Measurements from ENCODE around the gene PTGER1.
"Not testable (repeated sequence)": the region's sequence is repeated elsewhere in the genome, so short reads cannot be mapped to it uniquely, and the experiment has no call there.

Gene PTGER1

DNA sequence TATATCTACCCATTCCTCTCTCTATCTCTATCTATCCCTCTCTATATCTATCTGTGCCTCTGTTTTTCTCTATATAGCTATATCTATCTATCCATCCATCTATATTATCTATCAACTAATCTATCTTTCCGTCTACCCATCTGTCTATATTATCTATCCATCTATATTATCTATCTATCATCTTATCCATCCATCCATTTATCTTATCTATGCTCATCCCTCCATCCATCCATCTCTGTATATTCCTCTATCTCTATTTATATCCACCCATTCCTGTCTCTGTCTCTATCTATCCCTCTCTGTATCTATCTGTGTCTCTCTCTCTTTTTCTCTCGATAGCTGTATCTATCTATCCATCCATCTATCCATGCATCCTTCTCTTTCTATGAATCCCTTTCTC is 14.2 kb downstream of the PTGER1 start:
- Histone ChIP-seq H3K4me1 (ENCODE audit: control insufficient read depth in 1 of 2, insufficient read depth in 2 of 2, low read length in 2 of 2) (no peaks in the 10 kb centered on the region), H3K9ac (ENCODE audit: low read depth in 1 of 2, low read length in 2 of 2) (no peak overlapping the region), H3K27me3 (ENCODE audit: control insufficient read depth in 1 of 2, insufficient read depth in 2 of 2, low read length in 2 of 2) (no peaks in the 10 kb centered on the region), H3K36me3 (ENCODE audit: control insufficient read depth in 1 of 2, insufficient read depth in 2 of 2, low read length in 2 of 2) (peaks cover 0 to 17% of the 10 kb centered on the region in 2 donors), H3K9me3 (ENCODE audit: control insufficient read depth in 1 of 2, low read length in 2 of 2) (no peaks in the 10 kb centered on the region), H3K27ac (ENCODE audit: low read depth, low read length) (no peak overlapping the region), H3K4me3 (ENCODE audit: low read depth in 1 of 2, low read length in 2 of 2) (no peak overlapping the region)

DNA sequence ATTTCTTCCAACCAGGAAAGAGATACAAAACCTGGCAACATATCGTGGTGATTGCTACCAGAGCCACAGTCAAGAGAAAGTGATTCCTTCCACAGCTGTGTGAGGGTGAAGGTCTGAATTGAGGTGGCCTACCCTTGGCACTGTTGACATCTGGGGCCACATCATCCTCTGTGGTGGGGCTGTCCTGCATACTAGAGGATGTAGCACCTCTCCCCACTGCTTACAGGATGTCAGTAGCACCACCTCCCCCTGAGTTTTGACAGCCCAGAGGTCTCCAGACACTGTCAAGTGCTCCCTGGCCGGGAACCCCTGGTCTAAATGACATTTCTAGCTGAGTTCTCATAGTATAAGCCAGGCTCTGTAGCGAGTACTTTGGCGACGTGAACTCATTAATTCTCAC is 15.5 kb downstream of the PTGER1 start:
- no peaks in the 10 kb centered on the region for H3K4me1 ChIP-seq (ENCODE audit: control insufficient read depth in 1 of 2, insufficient read depth in 2 of 2, low read length in 2 of 2)
- no peak overlapping the region for H3K27ac ChIP-seq (ENCODE audit: low read depth, low read length)
- H3K27me3 ChIP-seq (ENCODE audit: control insufficient read depth in 1 of 2, insufficient read depth in 2 of 2, low read length in 2 of 2): no peaks in the 10 kb centered on the region
- peaks cover 0 to 17% of the 10 kb centered on the region in 2 donors for H3K36me3 ChIP-seq (ENCODE audit: control insufficient read depth in 1 of 2, insufficient read depth in 2 of 2, low read length in 2 of 2)
- H3K9me3 ChIP-seq (ENCODE audit: control insufficient read depth in 1 of 2, low read length in 2 of 2): no peaks in the 10 kb centered on the region
- H3K4me3 ChIP-seq (ENCODE audit: low read depth in 1 of 2, low read length in 2 of 2): no peak overlapping the region
- no peak overlapping the region for H3K9ac ChIP-seq (ENCODE audit: low read depth in 1 of 2, low read length in 2 of 2)

DNA sequence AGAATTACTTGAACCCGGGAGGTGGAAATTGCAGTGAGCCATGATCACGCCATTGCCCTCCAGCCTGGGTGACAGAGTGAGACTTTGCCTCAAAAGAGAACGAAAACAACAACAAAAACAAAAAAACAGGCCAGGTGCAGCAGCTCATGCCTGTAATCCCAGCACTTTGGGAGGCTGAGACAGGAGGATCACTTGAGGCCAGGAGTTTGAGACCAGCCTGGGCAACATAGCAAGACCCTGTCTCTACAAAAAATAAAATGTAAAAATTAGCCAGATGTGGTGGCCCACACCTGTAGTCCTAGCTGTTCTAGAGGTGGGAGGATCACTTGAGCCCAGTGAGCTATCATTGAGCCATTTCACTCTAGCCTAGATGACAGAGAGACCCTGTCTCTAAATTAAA is 22.9 kb downstream of the PTGER1 start:
- H3K9me3 ChIP-seq (ENCODE audit: control insufficient read depth in 1 of 2, low read length in 2 of 2); H3K27ac ChIP-seq (ENCODE audit: low read depth, low read length); H3K4me1 ChIP-seq (ENCODE audit: control insufficient read depth in 1 of 2, insufficient read depth in 2 of 2, low read length in 2 of 2); H3K9ac ChIP-seq (ENCODE audit: low read depth in 1 of 2, low read length in 2 of 2); H3K27me3 ChIP-seq (ENCODE audit: control insufficient read depth in 1 of 2, insufficient read depth in 2 of 2, low read length in 2 of 2); H3K4me3 ChIP-seq (ENCODE audit: low read depth in 1 of 2, low read length in 2 of 2): not testable (repeated sequence)
- H3K36me3 ChIP-seq (ENCODE audit: control insufficient read depth in 1 of 2, insufficient read depth in 2 of 2, low read length in 2 of 2): peaks cover 5 to 28% of the 10 kb centered on the region in 2 donors

DNA sequence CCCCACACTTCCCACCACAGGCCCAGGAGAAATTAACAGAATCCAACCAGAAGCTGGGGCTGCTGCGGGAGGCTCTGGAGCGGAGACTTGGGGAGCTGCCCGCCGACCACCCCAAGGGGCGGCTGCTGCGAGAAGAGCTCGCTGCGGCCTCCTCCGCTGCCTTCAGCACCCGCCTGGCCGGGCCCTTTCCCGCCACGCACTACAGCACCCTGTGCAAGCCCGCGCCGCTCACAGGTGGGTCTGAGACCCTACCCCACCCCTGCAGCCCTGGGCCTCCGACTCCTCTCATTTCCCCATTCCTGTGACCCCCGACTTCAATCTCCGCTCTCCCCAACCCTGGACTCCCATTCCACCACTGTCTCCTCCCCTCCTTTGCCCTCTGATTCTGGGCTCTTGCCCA is 24.3 kb downstream of the PTGER1 start:
- Histone ChIP-seq H3K36me3 (ENCODE audit: control insufficient read depth in 1 of 2, insufficient read depth in 2 of 2, low read length in 2 of 2) (peaks cover 5 to 37% of the 10 kb centered on the region in 2 donors), H3K9ac (ENCODE audit: low read depth in 1 of 2, low read length in 2 of 2) (no peak overlapping the region), H3K9me3 (ENCODE audit: control insufficient read depth in 1 of 2, low read length in 2 of 2) (no peaks in the 10 kb centered on the region), H3K27me3 (ENCODE audit: control insufficient read depth in 1 of 2, insufficient read depth in 2 of 2, low read length in 2 of 2) (no peaks in the 10 kb centered on the region), H3K27ac (ENCODE audit: low read depth, low read length) (no peak overlapping the region), H3K4me3 (ENCODE audit: low read depth in 1 of 2, low read length in 2 of 2) (no peak overlapping the region), H3K4me1 (ENCODE audit: control insufficient read depth in 1 of 2, insufficient read depth in 2 of 2, low read length in 2 of 2) (no peaks in the 10 kb centered on the region)

DNA sequence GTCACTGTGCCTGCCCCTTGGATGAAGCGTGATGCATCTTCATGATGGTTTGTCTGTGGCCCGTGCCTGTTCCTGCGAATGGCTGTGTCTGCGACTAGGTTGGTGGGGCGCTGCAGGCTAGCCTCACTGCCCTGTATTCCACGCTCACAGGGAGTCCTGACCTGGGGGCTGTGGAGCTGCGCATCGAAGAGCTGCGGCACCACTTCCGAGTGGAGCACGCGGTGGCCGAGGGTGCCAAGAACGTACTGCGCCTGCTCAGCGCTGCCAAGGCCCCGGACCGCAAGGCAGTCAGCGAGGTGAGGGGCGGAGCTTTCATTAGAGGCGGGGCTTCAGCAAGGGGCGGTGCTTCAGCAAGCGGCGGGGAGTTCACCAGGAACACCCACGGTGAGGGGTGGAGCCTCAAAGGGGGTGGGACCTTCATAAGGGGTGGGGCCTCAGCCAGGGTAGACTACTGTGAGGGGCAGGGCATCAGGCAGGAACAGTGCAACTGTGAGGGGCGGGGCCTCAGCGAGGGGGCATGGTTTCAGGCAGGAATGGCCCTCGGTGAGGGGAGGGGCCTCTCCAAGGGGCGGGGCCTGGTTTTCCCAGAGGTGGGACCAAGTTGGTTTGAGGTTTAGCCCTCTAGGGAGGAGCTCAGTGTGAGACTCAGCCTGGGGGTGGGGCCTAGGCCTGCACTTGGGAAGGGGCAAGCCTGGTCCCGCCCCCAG is 24.8 kb downstream of the PTGER1 start:
- no peak overlapping the region for H3K9ac ChIP-seq (ENCODE audit: low read depth in 1 of 2, low read length in 2 of 2)
- H3K9me3 ChIP-seq (ENCODE audit: control insufficient read depth in 1 of 2, low read length in 2 of 2): no peaks in the 10 kb centered on the region
- no peak overlapping the region for H3K4me3 ChIP-seq (ENCODE audit: low read depth in 1 of 2, low read length in 2 of 2)
- no peaks in the 10 kb centered on the region for H3K27me3 ChIP-seq (ENCODE audit: control insufficient read depth in 1 of 2, insufficient read depth in 2 of 2, low read length in 2 of 2)
- peaks cover 5 to 37% of the 10 kb centered on the region in 2 donors for H3K36me3 ChIP-seq (ENCODE audit: control insufficient read depth in 1 of 2, insufficient read depth in 2 of 2, low read length in 2 of 2)
- H3K27ac ChIP-seq (ENCODE audit: low read depth, low read length): no peak overlapping the region
- no peaks in the 10 kb centered on the region for H3K4me1 ChIP-seq (ENCODE audit: control insufficient read depth in 1 of 2, insufficient read depth in 2 of 2, low read length in 2 of 2)

DNA sequence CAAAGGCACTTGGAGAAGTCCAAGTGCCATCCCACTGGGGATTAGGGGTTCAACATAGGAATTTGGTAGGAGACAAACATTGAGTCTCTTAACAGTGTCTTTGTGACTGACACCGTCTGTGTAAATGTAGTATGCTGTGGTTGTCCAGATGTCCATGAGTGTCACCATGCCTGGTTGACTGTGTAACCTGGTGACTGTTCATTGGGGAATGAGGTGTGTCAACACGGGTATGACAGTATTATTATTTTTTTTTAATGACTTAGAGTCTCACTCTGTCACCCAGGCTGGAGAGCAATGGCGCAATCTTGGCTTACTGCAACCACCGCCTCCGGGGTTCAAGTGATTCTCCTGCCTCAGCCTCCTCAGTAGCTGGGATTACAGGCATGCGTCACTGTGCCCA is 25.8 kb downstream of the PTGER1 start:
- H3K27me3 ChIP-seq (ENCODE audit: control insufficient read depth in 1 of 2, insufficient read depth in 2 of 2, low read length in 2 of 2): no peaks in the 10 kb centered on the region
- no peak overlapping the region for H3K27ac ChIP-seq (ENCODE audit: low read depth, low read length)
- H3K4me1 ChIP-seq (ENCODE audit: control insufficient read depth in 1 of 2, insufficient read depth in 2 of 2, low read length in 2 of 2): no peaks in the 10 kb centered on the region
- H3K9ac ChIP-seq (ENCODE audit: low read depth in 1 of 2, low read length in 2 of 2): no peak overlapping the region
- H3K4me3 ChIP-seq (ENCODE audit: low read depth in 1 of 2, low read length in 2 of 2): no peak overlapping the region
- H3K9me3 ChIP-seq (ENCODE audit: control insufficient read depth in 1 of 2, low read length in 2 of 2): no peaks in the 10 kb centered on the region
- H3K36me3 ChIP-seq (ENCODE audit: control insufficient read depth in 1 of 2, insufficient read depth in 2 of 2, low read length in 2 of 2): peaks cover 5 to 41% of the 10 kb centered on the region in 2 donors

DNA sequence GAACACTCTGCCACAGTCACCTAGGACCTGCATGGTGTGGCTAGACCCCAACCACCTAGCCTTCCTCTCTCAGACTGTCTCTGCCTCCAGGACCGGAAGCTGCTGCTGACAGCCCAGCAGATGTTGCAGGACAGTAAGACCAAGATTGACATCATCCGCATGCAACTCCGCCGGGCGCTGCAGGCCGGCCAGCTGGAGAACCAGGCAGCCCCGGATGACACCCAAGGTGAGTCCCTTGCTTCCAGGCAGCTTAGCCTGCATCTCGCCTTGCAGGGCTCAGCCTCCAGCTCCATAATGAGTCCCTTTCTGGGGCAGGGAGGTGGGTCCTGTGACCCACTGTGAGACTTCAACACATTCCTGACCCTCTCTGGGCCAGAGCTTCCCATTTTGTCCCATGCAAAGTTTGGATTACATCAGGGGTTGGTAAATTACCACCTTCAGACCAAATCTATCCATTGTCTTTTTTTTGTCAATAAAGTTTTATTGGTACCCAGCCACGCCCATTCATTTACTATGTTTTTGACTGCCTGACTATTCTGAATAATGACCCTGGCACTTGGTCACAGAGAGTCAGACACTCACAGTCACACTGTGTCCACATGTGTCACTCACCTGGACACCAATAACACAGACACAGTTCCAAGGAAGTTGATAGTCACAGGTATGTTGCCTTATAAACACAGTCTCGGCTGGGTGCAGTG is 28.7 kb downstream of the PTGER1 start:
- peaks cover 19 to 57% of the 10 kb centered on the region in 2 donors for H3K36me3 ChIP-seq (ENCODE audit: control insufficient read depth in 1 of 2, insufficient read depth in 2 of 2, low read length in 2 of 2)
- no peak overlapping the region for H3K4me3 ChIP-seq (ENCODE audit: low read depth in 1 of 2, low read length in 2 of 2)
- H3K4me1 ChIP-seq (ENCODE audit: control insufficient read depth in 1 of 2, insufficient read depth in 2 of 2, low read length in 2 of 2): no peaks in the 10 kb centered on the region
- no peaks in the 10 kb centered on the region for H3K27me3 ChIP-seq (ENCODE audit: control insufficient read depth in 1 of 2, insufficient read depth in 2 of 2, low read length in 2 of 2)
- no peak overlapping the region for H3K27ac ChIP-seq (ENCODE audit: low read depth, low read length)
- H3K9me3 ChIP-seq (ENCODE audit: control insufficient read depth in 1 of 2, low read length in 2 of 2): no peaks in the 10 kb centered on the region
- H3K9ac ChIP-seq (ENCODE audit: low read depth in 1 of 2, low read length in 2 of 2): no peak overlapping the region

DNA sequence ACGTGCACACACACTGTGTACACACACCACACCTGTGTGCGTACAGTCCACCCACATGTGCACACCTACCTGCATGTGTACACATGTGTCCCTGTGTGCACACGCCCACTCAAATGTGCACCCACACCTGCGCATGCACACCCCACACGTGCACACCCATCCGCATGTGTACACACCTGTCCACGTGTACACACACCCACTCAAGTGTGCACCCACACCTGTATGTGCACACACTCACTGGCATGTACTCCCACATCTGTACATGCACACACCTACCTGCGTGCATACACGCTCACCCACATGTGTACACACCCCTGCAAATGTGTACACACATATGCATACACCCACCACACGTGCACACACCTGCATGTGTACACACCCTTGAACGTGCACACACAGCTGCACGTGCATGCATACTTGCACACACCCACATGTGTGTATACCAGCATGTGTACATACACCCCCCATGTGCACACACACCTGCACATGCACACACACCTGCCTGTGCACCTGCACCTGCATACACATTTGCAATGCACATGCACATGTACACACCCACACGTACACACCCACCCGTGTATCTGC is 31.4 kb downstream of the PTGER1 start:
- H3K4me3 ChIP-seq (ENCODE audit: low read depth in 1 of 2, low read length in 2 of 2): no peak overlapping the region
- no peaks in the 10 kb centered on the region for H3K27me3 ChIP-seq (ENCODE audit: control insufficient read depth in 1 of 2, insufficient read depth in 2 of 2, low read length in 2 of 2)
- peaks cover 15 to 43% of the 10 kb centered on the region in 2 donors for H3K36me3 ChIP-seq (ENCODE audit: control insufficient read depth in 1 of 2, insufficient read depth in 2 of 2, low read length in 2 of 2)
- no peak overlapping the region for H3K27ac ChIP-seq (ENCODE audit: low read depth, low read length)
- H3K4me1 ChIP-seq (ENCODE audit: control insufficient read depth in 1 of 2, insufficient read depth in 2 of 2, low read length in 2 of 2): peaks cover 4 to 18% of the 10 kb centered on the region in 2 donors
- H3K9me3 ChIP-seq (ENCODE audit: control insufficient read depth in 1 of 2, low read length in 2 of 2): no peaks in the 10 kb centered on the region
- H3K9ac ChIP-seq (ENCODE audit: low read depth in 1 of 2, low read length in 2 of 2): no peak overlapping the region

DNA sequence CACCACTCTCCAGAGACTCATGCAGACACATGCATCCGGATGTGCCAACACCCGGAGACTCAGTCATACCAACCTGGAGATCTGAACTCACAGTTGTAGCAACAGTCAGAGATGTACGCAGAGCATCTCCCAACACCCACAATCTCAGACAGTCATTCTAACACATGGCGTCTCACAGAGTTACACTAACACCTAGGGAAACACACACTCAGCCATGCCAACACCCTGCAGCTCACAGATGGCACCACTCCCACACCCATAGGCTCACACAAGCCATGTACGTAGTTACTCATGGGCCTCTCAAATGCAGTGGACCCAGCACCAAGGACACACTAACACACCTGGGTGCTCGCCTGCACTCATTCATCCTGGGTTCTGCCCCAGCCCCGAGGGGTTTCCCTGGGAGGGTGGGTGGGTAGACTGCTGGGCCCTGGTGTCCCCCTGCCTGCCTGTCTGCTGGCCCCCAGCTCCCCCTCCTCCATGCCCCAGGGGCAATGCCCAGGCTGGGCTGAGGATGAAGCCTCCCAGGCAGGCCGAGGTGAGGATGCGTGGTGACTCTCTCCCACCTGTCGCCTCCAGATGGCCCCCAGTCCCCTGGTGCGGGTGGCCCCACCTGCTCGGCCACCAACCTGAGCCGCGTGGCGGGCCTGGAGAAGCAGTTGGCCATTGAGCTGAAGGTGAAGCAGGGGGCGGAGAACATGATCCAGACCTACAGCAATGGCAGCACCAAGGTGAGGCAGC is 32.1 kb downstream of the PTGER1 start:
- H3K36me3 ChIP-seq (ENCODE audit: control insufficient read depth in 1 of 2, insufficient read depth in 2 of 2, low read length in 2 of 2): peaks cover 15 to 37% of the 10 kb centered on the region in 2 donors
- H3K9ac ChIP-seq (ENCODE audit: low read depth in 1 of 2, low read length in 2 of 2): no peak overlapping the region
- H3K27ac ChIP-seq (ENCODE audit: low read depth, low read length): no peak overlapping the region
- H3K9me3 ChIP-seq (ENCODE audit: control insufficient read depth in 1 of 2, low read length in 2 of 2): no peaks in the 10 kb centered on the region
- no peak overlapping the region for H3K4me3 ChIP-seq (ENCODE audit: low read depth in 1 of 2, low read length in 2 of 2)
- H3K4me1 ChIP-seq (ENCODE audit: control insufficient read depth in 1 of 2, insufficient read depth in 2 of 2, low read length in 2 of 2): peaks cover 4 to 18% of the 10 kb centered on the region in 2 donors
- no peaks in the 10 kb centered on the region for H3K27me3 ChIP-seq (ENCODE audit: control insufficient read depth in 1 of 2, insufficient read depth in 2 of 2, low read length in 2 of 2)
